CD4-positive, alpha-beta T cell treated with Interleukin-2 at 100 ng/mL for 4 hours (primary cell): ENCODE measurements around the gene KLHL17.
"Not testable (repeated sequence)": the region's sequence is repeated elsewhere in the genome, so short reads cannot be mapped to it uniquely, and the experiment has no call there.

Source experiments
- DNase-seq: peaks from one replicate; pipeline ENCODE4 v3.0.0-alpha.2; 2020; ENCODE audit warnings: low spot score

The KLHL17 gene

GRCh38 chr1:982765-983436, 22.5 kb downstream of the KLHL17 start:
- no peak for DNase-seq

- DNase-seq: peak; percentile 56
Observed at GRCh38 chr1:983798-984475, 23.6 kb downstream of the KLHL17 start.

GRCh38 chr1:984476-984814, 24.1 kb downstream of the KLHL17 start:
- no peak for DNase-seq

GRCh38 chr1:985126-985525, 24.7 kb downstream of the KLHL17 start:
- no peak for DNase-seq

GRCh38 chr1:988061-988460, 27.7 kb downstream of the KLHL17 start:
- DNase-seq: not testable (repeated sequence)

- DNase-seq: not testable (repeated sequence)
Observed at GRCh38 chr1:991275-991674, 30.9 kb downstream of the KLHL17 start.

- no peak for DNase-seq
Observed at GRCh38 chr1:991895-992294, 31.5 kb downstream of the KLHL17 start.

- DNase-seq: no peak
Observed at GRCh38 chr1:992362-992761, 32.0 kb downstream of the KLHL17 start.

GRCh38 chr1:993379-993995, 33.1 kb downstream of the KLHL17 start:
- DNase-seq: no peak

GRCh38 chr1:994546-994945, 34.2 kb downstream of the KLHL17 start:
- not testable (repeated sequence) for DNase-seq

- DNase-seq: no peak
Observed at GRCh38 chr1:995665-996633, 35.6 kb downstream of the KLHL17 start.

GRCh38 chr1:996851-997712, 36.7 kb downstream of the KLHL17 start:
- no peak for DNase-seq

GRCh38 chr1:997713-997992, 37.3 kb downstream of the KLHL17 start:
- no peak for DNase-seq

GRCh38 chr1:997993-998744, 37.8 kb downstream of the KLHL17 start:
- DNase-seq: no peak

- DNase-seq: no peak
Observed at GRCh38 chr1:998745-998994, 38.3 kb downstream of the KLHL17 start.

GRCh38 chr1:998995-999724, 38.8 kb downstream of the KLHL17 start:
- DNase-seq: peak; percentile 12

GRCh38 chr1:999725-1000356, 39.5 kb downstream of the KLHL17 start, which contains the start of gene HES4:
Gene HES4, minus strand, starts transcription at chr1:1000097. Its CDS starts 124 bp downstream, at chr1:999973.
- DNase-seq: peak; percentile 51

- peak; percentile 58 for DNase-seq
Observed at GRCh38 chr1:1000357-1001056, 40.1 kb downstream of the KLHL17 start.
